ENCODE results near the gene TSPAN16.

TSPAN16 gene

GRCh38 chr19:11252665-11253355 lies 43.1 kb upstream of the TSPAN16 start:
- Histone ChIP-seq H3K9me3 (ENCODE audit: control extremely low read depth in 1 of 5, control insufficient read depth in 4 of 5, insufficient read depth in 2 of 5, low read depth in 1 of 5, low read length in 4 of 5) (no peaks in the 10 kb centered on the region), H3K4me1 (ENCODE audit: control extremely low read depth in 1 of 4, control insufficient read depth in 4 of 4, insufficient read depth in 4 of 4, low read length in 3 of 4) (peaks cover 0 to 4% (median 2%) of the 10 kb centered on the region in 4 experiments), H3K36me3 (ENCODE audit: control insufficient read depth in 4 of 4, insufficient read depth in 4 of 4, low read length in 3 of 4) (no peaks in the 10 kb centered on the region), H3K4me3 (ENCODE audit: control insufficient read depth in 1 of 7, extremely low read depth in 1 of 7, insufficient read depth in 4 of 7, low read depth in 2 of 7, low read length in 6 of 7) (no peak overlapping the region), H3K27ac (ENCODE audit: insufficient read depth in 1 of 2, low read depth in 1 of 2, low read length in 2 of 2, poor library complexity in 1 of 2, severe bottlenecking in 2 of 2) (no peak overlapping the region), H3K27me3 (replicated peaks in 2 of 5; ENCODE audit: control insufficient read depth in 4 of 5, insufficient read depth in 5 of 5, low read length in 4 of 5) (peaks cover 0 to 5% (median 0%) of the 10 kb centered on the region in 5 experiments)
- ChIA-PET CTCF (interaction anchor here (0.5 to 1.4 kb wide), 3 partner anchors 8 to 65 kb away, joined by 3 to 4 read pairs (median 3); no protein-coding TSS in a partner anchor), POLR2A (no interaction called here)
- over 99% methylated on average over 12 of the region's 19 CpGs for WGBS (ENCODE audit: insufficient coverage)
- no peak for DNase-seq

- peaks cover 0 to 6% (median 0%) of the 10 kb centered on the region in 5 experiments for H3K27me3 ChIP-seq (replicated peaks in 2 of 5; ENCODE audit: control insufficient read depth in 4 of 5, insufficient read depth in 5 of 5, low read length in 4 of 5)
- ChIA-PET POLR2A (no interaction called here), CTCF (interaction anchor here (0.6 kb wide), 2 partner anchors 125 to 964 kb away, joined by 3 read pairs; no protein-coding TSS in a partner anchor)
- H3K36me3 ChIP-seq (ENCODE audit: control insufficient read depth in 4 of 4, insufficient read depth in 4 of 4, low read length in 3 of 4), result no peaks in the 10 kb centered on the region
- no peak overlapping the region for H3K27ac ChIP-seq (ENCODE audit: insufficient read depth in 1 of 2, low read depth in 1 of 2, low read length in 2 of 2, poor library complexity in 1 of 2, severe bottlenecking in 2 of 2)
- 92% methylated on average over 5 of the region's 5 CpGs for WGBS (ENCODE audit: insufficient coverage)
- DNase-seq, result no peak
- no peak overlapping the region for H3K4me3 ChIP-seq (ENCODE audit: control insufficient read depth in 1 of 7, extremely low read depth in 1 of 7, insufficient read depth in 4 of 7, low read depth in 2 of 7, low read length in 6 of 7)
- H3K9me3 ChIP-seq (ENCODE audit: control extremely low read depth in 1 of 5, control insufficient read depth in 4 of 5, insufficient read depth in 2 of 5, low read depth in 1 of 5, low read length in 4 of 5), result no peaks in the 10 kb centered on the region
- H3K4me1 ChIP-seq (ENCODE audit: control extremely low read depth in 1 of 4, control insufficient read depth in 4 of 4, insufficient read depth in 4 of 4, low read length in 3 of 4), result peaks cover 0 to 4% (median 2%) of the 10 kb centered on the region in 4 experiments
Measured at GRCh38 chr19:11254666-11255065, 41.3 kb upstream of the TSPAN16 start.

GRCh38 chr19:11256189-11256588 lies 39.8 kb upstream of the TSPAN16 start:
- POLR2A ChIA-PET, result no interaction called here
- Histone ChIP-seq H3K27me3 (replicated peaks in 2 of 5; ENCODE audit: control insufficient read depth in 4 of 5, insufficient read depth in 5 of 5, low read length in 4 of 5) (peaks cover 0 to 8% (median 4%) of the 10 kb centered on the region in 5 experiments), H3K27ac (ENCODE audit: insufficient read depth in 1 of 2, low read depth in 1 of 2, low read length in 2 of 2, poor library complexity in 1 of 2, severe bottlenecking in 2 of 2) (no peak overlapping the region)

GRCh38 chr19:11257846-11258380 lies 38.0 kb upstream of the TSPAN16 start:
- Histone ChIP-seq H3K4me3 (ENCODE audit: control insufficient read depth in 1 of 7, extremely low read depth in 1 of 7, insufficient read depth in 4 of 7, low read depth in 2 of 7, low read length in 6 of 7) (no peak overlapping the region), H3K9me3 (ENCODE audit: control extremely low read depth in 1 of 5, control insufficient read depth in 4 of 5, insufficient read depth in 2 of 5, low read depth in 1 of 5, low read length in 4 of 5) (no peaks in the 10 kb centered on the region), H3K27ac (ENCODE audit: insufficient read depth in 1 of 2, low read depth in 1 of 2, low read length in 2 of 2, poor library complexity in 1 of 2, severe bottlenecking in 2 of 2) (no peak overlapping the region), H3K36me3 (ENCODE audit: control insufficient read depth in 4 of 4, insufficient read depth in 4 of 4, low read length in 3 of 4) (no peaks in the 10 kb centered on the region), H3K4me1 (ENCODE audit: control extremely low read depth in 1 of 4, control insufficient read depth in 4 of 4, insufficient read depth in 4 of 4, low read length in 3 of 4) (peaks cover 0 to 12% (median 6%) of the 10 kb centered on the region in 4 experiments), H3K27me3 (replicated peaks in 2 of 5; ENCODE audit: control insufficient read depth in 4 of 5, insufficient read depth in 5 of 5, low read length in 4 of 5) (peaks cover 0 to 16% (median 10%) of the 10 kb centered on the region in 5 experiments)
- WGBS (ENCODE audit: insufficient coverage), result 100% methylated on average over 1 of the region's 3 CpGs
- no peak for DNase-seq
- POLR2A ChIA-PET, result no interaction called here
- CTCF ChIA-PET, result no interaction called here

More at GRCh38 chr19:11256189-11256588, 39.8 kb upstream of the TSPAN16 start:
- DNase-seq, result no peak
- Histone ChIP-seq H3K4me1 (ENCODE audit: control extremely low read depth in 1 of 4, control insufficient read depth in 4 of 4, insufficient read depth in 4 of 4, low read length in 3 of 4) (peaks cover 0 to 4% (median 2%) of the 10 kb centered on the region in 4 experiments), H3K36me3 (ENCODE audit: control insufficient read depth in 4 of 4, insufficient read depth in 4 of 4, low read length in 3 of 4) (no peaks in the 10 kb centered on the region), H3K4me3 (ENCODE audit: control insufficient read depth in 1 of 7, extremely low read depth in 1 of 7, insufficient read depth in 4 of 7, low read depth in 2 of 7, low read length in 6 of 7) (no peak overlapping the region), H3K9me3 (ENCODE audit: control extremely low read depth in 1 of 5, control insufficient read depth in 4 of 5, insufficient read depth in 2 of 5, low read depth in 1 of 5, low read length in 4 of 5) (no peaks in the 10 kb centered on the region)
- 14% methylated on average over 6 of the region's 7 CpGs for WGBS (ENCODE audit: insufficient coverage)
- CTCF ChIA-PET, result interaction anchor here (0.9 to 1.6 kb wide), 2 partner anchors 9 to 191 kb away, joined by 3 to 5 read pairs; no protein-coding TSS in a partner anchor

GRCh38 chr19:11260996-11261395 lies 35.0 kb upstream of the TSPAN16 start:
- no peak overlapping the region for H3K27ac ChIP-seq (ENCODE audit: insufficient read depth in 1 of 2, low read depth in 1 of 2, low read length in 2 of 2, poor library complexity in 1 of 2, severe bottlenecking in 2 of 2)
- no peaks in the 10 kb centered on the region for H3K36me3 ChIP-seq (ENCODE audit: control insufficient read depth in 4 of 4, insufficient read depth in 4 of 4, low read length in 3 of 4)
- no peaks in the 10 kb centered on the region for H3K9me3 ChIP-seq (ENCODE audit: control extremely low read depth in 1 of 5, control insufficient read depth in 4 of 5, insufficient read depth in 2 of 5, low read depth in 1 of 5, low read length in 4 of 5)
- peaks cover 0 to 12% (median 7%) of the 10 kb centered on the region in 4 experiments for H3K4me1 ChIP-seq (ENCODE audit: control extremely low read depth in 1 of 4, control insufficient read depth in 4 of 4, insufficient read depth in 4 of 4, low read length in 3 of 4)
- CTCF ChIA-PET, result interaction anchor here (1.0 to 1.5 kb wide), 2 partner anchors 9 to 17 kb away, joined by 3 read pairs; no protein-coding TSS in a partner anchor
- WGBS (ENCODE audit: insufficient coverage), result 91% methylated on average over 5 of the region's 5 CpGs
- DNase-seq, result no peak
- H3K4me3 ChIP-seq (ENCODE audit: control insufficient read depth in 1 of 7, extremely low read depth in 1 of 7, insufficient read depth in 4 of 7, low read depth in 2 of 7, low read length in 6 of 7), result no peak overlapping the region
- POLR2A ChIA-PET, result no interaction called here
- H3K27me3 ChIP-seq (replicated peaks in 2 of 5; ENCODE audit: control insufficient read depth in 4 of 5, insufficient read depth in 5 of 5, low read length in 4 of 5), result peaks cover 0 to 23% (median 17%) of the 10 kb centered on the region in 5 experiments

GRCh38 chr19:11261431-11261970 lies 34.5 kb upstream of the TSPAN16 start:
- DNase-seq, result no peak
- Histone ChIP-seq H3K9me3 (ENCODE audit: control extremely low read depth in 1 of 5, control insufficient read depth in 4 of 5, insufficient read depth in 2 of 5, low read depth in 1 of 5, low read length in 4 of 5) (no peaks in the 10 kb centered on the region), H3K4me1 (ENCODE audit: control extremely low read depth in 1 of 4, control insufficient read depth in 4 of 4, insufficient read depth in 4 of 4, low read length in 3 of 4) (peaks cover 0 to 9% (median 6%) of the 10 kb centered on the region in 4 experiments), H3K27ac (ENCODE audit: insufficient read depth in 1 of 2, low read depth in 1 of 2, low read length in 2 of 2, poor library complexity in 1 of 2, severe bottlenecking in 2 of 2) (no peak overlapping the region), H3K4me3 (ENCODE audit: control insufficient read depth in 1 of 7, extremely low read depth in 1 of 7, insufficient read depth in 4 of 7, low read depth in 2 of 7, low read length in 6 of 7) (peak overlapping the region in 5 of 7 experiments; percentile 23 to 72 (median 57)), H3K36me3 (ENCODE audit: control insufficient read depth in 4 of 4, insufficient read depth in 4 of 4, low read length in 3 of 4) (no peaks in the 10 kb centered on the region), H3K27me3 (replicated peaks in 2 of 5; ENCODE audit: control insufficient read depth in 4 of 5, insufficient read depth in 5 of 5, low read length in 4 of 5) (peaks cover 0 to 21% (median 18%) of the 10 kb centered on the region in 5 experiments)
- 51% methylated on average over 10 of the region's 18 CpGs for WGBS (ENCODE audit: insufficient coverage)
- CTCF ChIA-PET, result interaction anchor here (1.5 kb wide), 1 partner anchor 9 kb away, joined by 3 read pairs; no protein-coding TSS in a partner anchor
- POLR2A ChIA-PET, result no interaction called here
